NCI-H226 (cell line): ENCODE measurements around the gene PI4K2A.
A peak's percentile ranks its signal among the peaks of the same experiment; 100 is the strongest.
"Not testable (repeated sequence)": the region's sequence is repeated elsewhere in the genome, so short reads cannot be mapped to it uniquely, and the experiment has no call there.

Experiments used
- DNase-seq: peaks from one replicate; pipeline ENCODE4 v3.0.0-alpha.2; 2015

The PI4K2A gene

GRCh38 chr10:97675222-97675621 is 34.8 kb downstream of the PI4K2A start:
- DNase-seq = no peak

GRCh38 chr10:97676770-97677581 is 36.5 kb downstream of the PI4K2A start:
- DNase-seq = no peak

- DNase-seq = no peak
Measured at GRCh38 chr10:97679594-97679993, 39.1 kb downstream of the PI4K2A start.

- DNase-seq = no peak
Measured at GRCh38 chr10:97682042-97682441, 41.6 kb downstream of the PI4K2A start.

- DNase-seq = peak; percentile 48
Measured at GRCh38 chr10:97683556-97684367, 43.3 kb downstream of the PI4K2A start.

- DNase-seq = not testable (repeated sequence)
Measured at GRCh38 chr10:97684368-97684713, 43.9 kb downstream of the PI4K2A start.

GRCh38 chr10:97684866-97685394 is 44.5 kb downstream of the PI4K2A start:
- DNase-seq = no peak

- peak; percentile 63 for DNase-seq
Measured at GRCh38 chr10:97685395-97685958, 45.0 kb downstream of the PI4K2A start.

- no peak for DNase-seq
Measured at GRCh38 chr10:97686301-97686961, 46.0 kb downstream of the PI4K2A start.

- DNase-seq = peak; percentile 98
Measured at GRCh38 chr10:97686962-97687784, 46.7 kb downstream of the PI4K2A start, which contains the start of gene AVPI1. AVPI1 (minus strand) TSS chr10:97687241; CDS start chr10:97679905, 7,336 bp downstream.

- peak; percentile 18 for DNase-seq
Measured at GRCh38 chr10:97687785-97688781, 47.6 kb downstream of the PI4K2A start.

GRCh38 chr10:97689559-97690020 is 49.1 kb downstream of the PI4K2A start:
- peak; percentile 100 for DNase-seq

GRCh38 chr10:97690133-97690532 is 49.7 kb downstream of the PI4K2A start:
- DNase-seq = no peak

- not testable (repeated sequence) for DNase-seq
Measured at GRCh38 chr10:97698072-97698655, 57.7 kb downstream of the PI4K2A start.

GRCh38 chr10:97701438-97702069 is 61.1 kb downstream of the PI4K2A start:
- peak; percentile 54 for DNase-seq

GRCh38 chr10:97703398-97704067 is 63.1 kb downstream of the PI4K2A start:
- DNase-seq = no peak

GRCh38 chr10:97704341-97704740 is 63.9 kb downstream of the PI4K2A start:
- no peak for DNase-seq

- no peak for DNase-seq
Measured at GRCh38 chr10:97705006-97705670, 64.7 kb downstream of the PI4K2A start.
